Loucy (cell line): Measurements from ENCODE around the gene ZNF888.
"Not testable (repeated sequence)": the region's sequence is repeated elsewhere in the genome, so short reads cannot be mapped to it uniquely, and the experiment has no call there.

Experiments
- CTCF ChIP-seq: fragments of 200-600 bp; sonication (generic); conservative IDR thresholded peaks from 2 replicates; pipeline ENCODE4 v1.5.1; 2014; ENCODE audit warnings: mild to moderate bottlenecking, antibody characterized with exemption, low read length
- EZH2phosphoT487 ChIP-seq: fragments of 200-600 bp; IDR thresholded peaks from 2 replicates; pipeline ENCODE4 v1.6.1; 2018; ENCODE audit warnings: antibody characterized with exemption, mild to moderate bottlenecking, moderate library complexity, borderline replicate concordance

- not testable (repeated sequence) for TF ChIP-seq CTCF, EZH2phosphoT487
These were observed 24.6 kb downstream of the ZNF888 start for GRCh38 chr19:52898596-52898995.
